Spleen (tissue), 11 donors: Measurements from ENCODE around the gene CCDC126. TPM values are rescaled to one million over a fixed set of nuclear protein-coding genes. Genes with fewer than 3 reads are reported as not detected.
"Not testable (repeated sequence)": the region's sequence is repeated elsewhere in the genome, so short reads cannot be mapped to it uniquely, and the experiment has no call there.

Source experiments
- DNase-seq: peaks from one replicate; pipeline ENCODE4 v3.0.0-alpha.2; 2020
- H3K27ac ChIP-seq, 8 donors: fragments of 200-600 bp; sonication (generic) in 7 of 8; 1 replicate in 4 of 8; 2 replicates in 4 of 8; pipeline versions ENCODE4 v1.5.0 to v1.8.0; 2016 to 2021; ENCODE audit warnings: inconsistent platforms in 4 of 8, mild to moderate bottlenecking in 4 of 8, moderate library complexity in 1 of 8
- H3K27me3 ChIP-seq, 7 donors: fragments of 200-600 bp; sonication (generic) in 6 of 7; replicated peaks in 1 of 7; 1 replicate in 4 of 7; 2 replicates in 3 of 7; pipeline versions ENCODE4 v1.5.0 to v1.8.0; 2016 to 2021; ENCODE audit warnings: inconsistent platforms in 3 of 7, mild to moderate bottlenecking in 1 of 7
- H3K36me3 ChIP-seq, 6 donors: fragments of 200-600 bp; sonication (generic) in 5 of 6; 1 replicate in 4 of 6; 2 replicates in 2 of 6; pipeline versions ENCODE4 v1.5.0 to v1.8.0; 2016 to 2021; ENCODE audit warnings: inconsistent platforms in 2 of 6
- H3K4me1 ChIP-seq, 6 donors: fragments of 200-600 bp; sonication (generic) in 5 of 6; 1 replicate in 3 of 6; 2 replicates in 3 of 6; pipeline versions ENCODE4 v1.5.0 to v1.8.0; 2016 to 2021; ENCODE audit warnings: inconsistent platforms in 3 of 6
- H3K4me3 ChIP-seq, 8 donors: fragments of 200-600 bp; sonication (generic) in 7 of 8; 1 replicate in 4 of 8; 2 replicates in 4 of 8; pipeline versions ENCODE4 v1.5.0 to v1.8.0; 2016 to 2021; ENCODE audit warnings: inconsistent platforms in 4 of 8, mild to moderate bottlenecking in 4 of 8, moderate library complexity in 2 of 8
- H3K9me3 ChIP-seq, 8 donors: fragments of 200-600 bp; sonication (generic) in 7 of 8; 1 replicate in 4 of 8; 2 replicates in 4 of 8; pipeline versions ENCODE4 v1.5.0 to v1.8.0; 2016 to 2021; ENCODE audit warnings: inconsistent platforms in 4 of 8
- POLR2A ChIP-seq, 3 donors: fragments of 450-650 bp; IDR thresholded peaks; one replicate each; pipeline ENCODE4 v1.5.1; 2017; ENCODE audit warnings: antibody characterized with exemption in 3 of 3, mild to moderate bottlenecking in 1 of 3
- POLR2AphosphoS5 ChIP-seq, 3 donors: sonication (generic); formaldehyde crosslinking; IDR thresholded peaks; one replicate each; pipeline ENCODE4 v1.5.1; 2017; ENCODE audit warnings: antibody characterized with exemption in 3 of 3
- WGBS, 5 donors: extraction: QIAGEN DNeasy Blood & Tissue Kit in 3 of 5; methylation state at CpG; one replicate each; pipeline versions ENCODE4 v1.1.5 to v1.1.7; 2013 to 2018; 5-methylcytosine and 5-hydroxymethylcytosine counted together
- intact Hi-C: fragments of 100-400 bp; cut with DNase I; formaldehyde crosslinking; loops from one replicate; pipeline ENCODE4 v1.15.0; 2023; ENCODE audit warnings: low total_unique reads
- polyA plus RNA-seq, 3 donors: library from polyadenylated mRNA; stranded (reverse); fragments of 200-250 nt; gene quantifications; one replicate each; pipeline ENCODE4 v1.2.1, GENCODE V29; 2013
- total RNA-seq, 7 donors: library from RNA; depleted of rRNA in 3 of 7; stranded (reverse); fragments of >200 nt in 3 of 7; fragmentation: NEBNext Ultra II Directional in 4 of 7; extraction: Animal tissue kit (Norgen Biotek cat#: 25700) in 4 of 7; gene quantifications; one replicate each; pipeline versions ENCODE4 v1.1.0 to v1.2.1, GENCODE V29; 2016 to 2021
- TF ChIP-seq, protein P1 (sequence below), 11 experiments: fragments of 200-600 bp in 7 of 11; fragments of 450-650 bp in 4 of 11; sonication (generic) in 4 of 11; IDR thresholded peaks in 8 of 11; conservative IDR thresholded peaks in 3 of 11; 1 replicate in 7 of 11; 2 replicates in 4 of 11; pipeline versions ENCODE4 v1.4.0 to v1.8.0; 2016 to 2021; ENCODE audit warnings: antibody characterized with exemption in 11 of 11, inconsistent platforms in 4 of 11, mild to moderate bottlenecking in 1 of 11
- donor health status: healthy with polysubstance abuse.
- donor health status: DM: no; HTN: no; CAD: no; lungs with moderate emphysema.
- donor health status: DM: no; HTN: no; CAD: no.
- donor health status: Bipolar disorder and iron deficiency.
- donor health status: healthy.
- donor health status: DM: no; HTN: no; CAD: no.
- donor health status: DM: yes; HTN: yes; CAD: no.

The CCDC126 gene
- total and polyA plus RNA-seq, 10 donors = 3.2 to 25.6 (median 12.1) TPM

DNA sequence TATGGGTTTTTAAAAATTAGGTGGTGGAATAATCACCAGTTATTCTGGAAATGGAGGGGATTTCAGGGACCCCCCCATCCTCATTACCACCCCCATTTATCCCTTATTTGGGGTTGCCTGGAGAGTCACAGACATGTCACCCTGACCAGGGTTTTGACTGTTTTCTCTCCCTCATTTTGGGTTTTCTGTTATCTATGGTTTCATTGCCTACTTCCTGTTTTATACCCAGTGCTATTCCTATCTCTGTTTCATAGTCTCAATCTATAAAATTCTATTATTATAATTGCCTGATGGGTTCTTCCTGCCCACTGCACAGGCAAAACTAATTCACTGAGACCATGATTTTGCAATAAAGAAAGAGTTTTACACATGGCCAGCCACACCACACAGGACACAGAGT, 66.9 kb downstream of the CCDC126 start:
- H3K27ac ChIP-seq = no peak overlapping the region
- no peaks in the 10 kb centered on the region for H3K36me3 ChIP-seq
- H3K27me3 ChIP-seq = no peaks in the 10 kb centered on the region
- H3K4me3 ChIP-seq = no peak overlapping the region
- TF ChIP-seq POLR2A (IDR thresholded peaks at IDR 0.05) (no peak), POLR2AphosphoS5 (IDR thresholded peaks at IDR 0.05) (no peak)
- H3K9me3 ChIP-seq = peaks cover 0 to 18% (median 8%) of the 10 kb centered on the region in 8 donors
- no peaks in the 10 kb centered on the region for H3K4me1 ChIP-seq
- intact Hi-C loops = no loop called here
- DNase-seq = no peak

DNA sequence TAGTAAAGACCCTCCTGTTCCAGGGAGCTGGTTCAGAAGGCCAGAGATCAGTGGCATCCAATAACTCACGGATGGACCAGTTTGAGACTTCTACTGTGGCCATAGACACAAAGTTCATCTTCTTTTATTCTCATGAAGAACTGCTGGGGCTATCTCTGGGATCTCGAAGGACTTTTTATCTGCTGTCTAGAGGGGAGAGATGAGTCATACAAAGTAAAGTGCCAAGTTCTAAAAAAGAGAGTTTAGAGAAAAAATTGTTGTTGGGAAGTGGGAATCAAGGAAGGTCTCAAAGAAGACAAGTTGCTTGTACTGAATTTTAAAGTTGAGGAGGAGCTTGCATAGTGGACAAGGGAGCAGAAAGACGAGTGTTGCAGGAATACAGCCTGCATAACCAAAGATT, 74.9 kb downstream of the CCDC126 start:
- H3K27ac ChIP-seq = no peak overlapping the region
- 76 to 92% (median 89%) methylated on average over 3 of the region's 3 CpGs for WGBS, 5 donors
- TF ChIP-seq, protein P1, sequence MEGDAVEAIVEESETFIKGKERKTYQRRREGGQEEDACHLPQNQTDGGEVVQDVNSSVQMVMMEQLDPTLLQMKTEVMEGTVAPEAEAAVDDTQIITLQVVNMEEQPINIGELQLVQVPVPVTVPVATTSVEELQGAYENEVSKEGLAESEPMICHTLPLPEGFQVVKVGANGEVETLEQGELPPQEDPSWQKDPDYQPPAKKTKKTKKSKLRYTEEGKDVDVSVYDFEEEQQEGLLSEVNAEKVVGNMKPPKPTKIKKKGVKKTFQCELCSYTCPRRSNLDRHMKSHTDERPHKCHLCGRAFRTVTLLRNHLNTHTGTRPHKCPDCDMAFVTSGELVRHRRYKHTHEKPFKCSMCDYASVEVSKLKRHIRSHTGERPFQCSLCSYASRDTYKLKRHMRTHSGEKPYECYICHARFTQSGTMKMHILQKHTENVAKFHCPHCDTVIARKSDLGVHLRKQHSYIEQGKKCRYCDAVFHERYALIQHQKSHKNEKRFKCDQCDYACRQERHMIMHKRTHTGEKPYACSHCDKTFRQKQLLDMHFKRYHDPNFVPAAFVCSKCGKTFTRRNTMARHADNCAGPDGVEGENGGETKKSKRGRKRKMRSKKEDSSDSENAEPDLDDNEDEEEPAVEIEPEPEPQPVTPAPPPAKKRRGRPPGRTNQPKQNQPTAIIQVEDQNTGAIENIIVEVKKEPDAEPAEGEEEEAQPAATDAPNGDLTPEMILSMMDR (IDR thresholded peaks at IDR 0.05 in 8 of 11, conservative IDR thresholded peaks at IDR 0.05 in 3 of 11) = no peak
- TF ChIP-seq POLR2A (IDR thresholded peaks at IDR 0.05) = no peak
- TF ChIP-seq POLR2AphosphoS5 (IDR thresholded peaks at IDR 0.05) = no peak
- no peaks in the 10 kb centered on the region for H3K4me1 ChIP-seq
- H3K4me3 ChIP-seq = no peak overlapping the region
- peaks cover 0 to 5% (median 0%) of the 10 kb centered on the region in 8 donors for H3K9me3 ChIP-seq
- H3K36me3 ChIP-seq = no peaks in the 10 kb centered on the region
- H3K27me3 ChIP-seq = no peaks in the 10 kb centered on the region
- DNase-seq = no peak
- intact Hi-C loops = no loop called here

DNA sequence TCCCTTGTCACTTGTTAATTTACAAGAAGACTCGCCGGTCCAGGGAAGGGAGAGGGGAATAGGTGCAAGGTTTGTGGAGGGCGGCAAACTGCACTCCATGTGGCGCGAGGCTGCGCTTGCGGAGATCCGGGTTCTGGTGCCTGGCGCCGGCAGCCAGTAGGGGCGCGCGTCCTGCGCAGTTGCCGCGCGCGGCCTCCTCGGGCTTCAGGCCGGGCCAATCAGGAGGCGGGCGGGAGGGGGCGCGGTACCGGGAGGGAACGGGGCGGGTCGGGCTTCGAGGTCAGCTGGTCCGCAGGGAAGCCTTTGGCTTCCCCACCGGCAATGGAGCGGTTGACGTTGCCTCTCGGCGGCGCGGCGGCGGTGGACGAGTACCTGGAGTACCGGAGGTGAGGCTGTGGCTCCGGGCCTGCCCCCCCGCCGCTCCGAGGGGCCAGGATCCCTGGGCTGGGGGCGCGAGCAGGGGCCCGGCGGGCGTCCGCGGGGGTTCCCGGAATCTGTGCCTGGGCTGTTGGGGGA, 82.8 kb downstream of the CCDC126 start, which contains the start of gene FAM221A:
Gene FAM221A, plus strand, starts transcription at position 302 of the 516 bp plus-strand sequence. Its CDS starts 20 bp downstream, at position 322.
- 0 to 1% (median 0%) methylated on average over 42 to 53 of the region's 53 CpGs for WGBS, 5 donors
- Histone ChIP-seq H3K27ac (peak within 1 kb of the TSS; percentile 6 to 87 (median 78)), H3K27me3 (no peaks in the 10 kb centered on the region), H3K9me3 (peaks cover 0 to 5% (median 0%) of the 10 kb centered on the region in 8 donors), H3K4me3 (peak within 1 kb of the TSS; percentile 74 to 92 (median 85)), H3K36me3 (peaks cover 0 to 5% (median 0%) of the 10 kb centered on the region in 6 donors), H3K4me1 (peaks cover 3 to 22% (median 13%) of the 10 kb centered on the region in 6 donors)
- peak; percentile 96 for DNase-seq
- TF ChIP-seq, protein P1 (IDR thresholded peaks at IDR 0.05 in 8 of 11, conservative IDR thresholded peaks at IDR 0.05 in 3 of 11) = peak; percentile 48 to 90 (median 80)
- TF ChIP-seq POLR2A (IDR thresholded peaks at IDR 0.05) (no peak), POLR2AphosphoS5 (IDR thresholded peaks at IDR 0.05) (peak; percentile 43 to 75 (median 71))
- intact Hi-C loops = no loop called here

DNA sequence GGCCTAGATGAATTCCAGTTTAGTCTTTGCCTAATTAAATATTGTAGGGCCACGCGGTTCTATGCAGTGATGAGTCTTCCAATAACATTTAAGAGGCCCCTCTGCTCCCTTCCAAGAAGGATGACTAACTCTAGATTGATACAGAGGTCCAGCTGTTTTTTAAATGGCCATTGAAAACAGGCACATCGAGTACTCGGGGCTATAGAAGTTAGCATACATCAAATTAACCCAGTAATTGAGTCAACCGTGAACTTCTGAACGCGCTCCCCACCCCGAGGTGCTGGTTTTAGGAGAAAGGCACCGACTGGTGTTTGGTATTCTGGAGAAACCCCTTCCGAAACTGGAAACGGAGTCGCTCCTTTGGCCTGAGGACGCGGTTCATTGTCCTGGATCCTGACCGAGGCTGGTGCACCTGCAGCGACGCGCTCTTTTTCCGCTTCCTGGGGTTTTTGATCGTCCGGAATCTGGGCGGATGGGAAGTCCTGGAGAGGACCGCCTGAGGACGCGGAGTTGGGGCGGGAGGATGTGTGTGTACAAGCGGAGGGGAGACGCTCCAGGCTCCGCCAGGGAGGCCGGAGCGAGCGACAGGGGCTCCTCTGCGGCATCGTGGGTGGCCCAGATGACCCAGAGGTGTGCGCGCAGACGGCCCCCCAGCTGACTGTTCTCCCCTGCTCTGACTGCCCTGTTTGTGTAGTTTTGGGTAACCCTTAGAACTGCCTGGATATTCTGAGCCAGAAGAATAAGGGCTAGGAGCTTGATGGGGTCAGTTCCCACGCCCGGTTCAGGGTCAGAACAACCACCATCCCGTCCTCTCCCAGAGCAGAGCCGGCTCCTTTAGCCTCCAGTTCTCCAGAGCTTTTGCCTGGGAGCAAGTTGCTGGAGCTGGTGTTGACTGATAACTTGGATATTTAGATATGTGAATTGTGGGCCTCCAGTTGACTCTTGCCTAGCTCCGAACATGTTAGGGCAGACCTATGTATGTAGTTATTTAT, 83.5 kb downstream of the CCDC126 start:
- H3K9me3 ChIP-seq = no peaks in the 10 kb centered on the region

DNA sequence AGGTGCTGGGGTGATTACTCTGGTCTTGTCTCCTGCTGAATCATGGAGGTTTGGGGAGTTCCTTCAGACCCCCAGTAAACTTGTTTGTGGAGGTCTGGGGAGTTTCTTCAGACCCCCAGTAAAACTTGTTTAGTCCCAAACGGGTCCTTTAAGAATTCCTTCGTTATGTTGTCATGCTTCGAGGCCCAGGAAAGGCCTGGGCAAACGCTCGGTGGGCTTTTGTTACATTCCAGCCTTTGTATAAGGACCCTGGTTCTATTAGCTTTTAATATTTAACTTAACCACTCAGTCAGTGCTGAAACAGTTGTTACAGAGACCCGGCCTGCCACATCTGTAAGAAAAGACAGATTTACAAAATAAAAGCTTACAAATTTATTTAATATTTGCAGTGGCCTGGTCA, 86.9 kb downstream of the CCDC126 start:
- Histone ChIP-seq H3K36me3 (peaks cover 0 to 35% (median 0%) of the 10 kb centered on the region in 6 donors), H3K4me1 (peaks cover 3 to 22% (median 13%) of the 10 kb centered on the region in 6 donors)
- H3K27me3 ChIP-seq, intact Hi-C loops, H3K27ac ChIP-seq, H3K4me3 ChIP-seq, H3K9me3 ChIP-seq, DNase-seq: not testable (repeated sequence)
- WGBS, 5 donors = 76 to 91% (median 86%) methylated on average over 6 of the region's 6 CpGs

More for the DNA sequence above, 83.5 kb downstream of the CCDC126 start:
- intact Hi-C loops = no loop called here
- TF ChIP-seq, protein P1 (IDR thresholded peaks at IDR 0.05 in 8 of 11, conservative IDR thresholded peaks at IDR 0.05 in 3 of 11) = no peak
- peak; percentile 15 to 73 (median 67) for TF ChIP-seq POLR2AphosphoS5 (IDR thresholded peaks at IDR 0.05)
- Histone ChIP-seq H3K27me3 (no peaks in the 10 kb centered on the region), H3K36me3 (peaks cover 0 to 7% (median 0%) of the 10 kb centered on the region in 6 donors), H3K27ac (peak overlapping the region; percentile 6 to 87 (median 78)), H3K4me1 (peaks cover 3 to 22% (median 13%) of the 10 kb centered on the region in 6 donors), H3K4me3 (peak overlapping the region; percentile 74 to 92 (median 85))
- peak; percentile 87 for DNase-seq
- 9 to 15% (median 11%) methylated on average over 28 to 42 of the region's 42 CpGs for WGBS, 5 donors
